GM12874 (cell line): ENCODE measurements around the gene AIG1.

ENCODE experiments used
- TF ChIP-seq, protein P1 (sequence below): IDR thresholded peaks from 2 replicates; pipeline ENCODE4 v1.5.1; 2011; ENCODE audit warnings: low read depth, mild to moderate bottlenecking, control low read depth, low read length, moderate library complexity; ENCODE audit not compliant: insufficient read depth

AIG1 gene

DNA sequence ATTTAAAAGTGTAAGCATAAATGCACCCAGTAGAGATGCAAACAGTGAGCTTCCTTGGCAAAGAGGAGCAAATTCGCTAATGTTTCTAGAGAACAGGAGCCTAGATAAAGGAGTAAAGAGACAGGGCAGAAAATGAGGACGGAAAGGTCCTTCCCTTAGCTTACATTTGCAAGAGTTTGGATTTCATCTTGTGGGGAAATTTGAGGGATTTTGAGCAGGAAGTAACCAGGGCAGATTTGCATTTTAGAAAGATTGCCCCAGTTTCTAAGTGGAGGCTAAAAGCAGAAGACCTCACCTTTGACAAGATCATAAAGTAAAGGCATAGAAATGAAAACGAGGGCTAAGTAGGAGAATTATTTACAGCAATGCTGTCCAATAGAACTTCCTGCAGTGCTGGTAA lies 309.3 kb downstream of the AIG1 start:
- TF ChIP-seq, protein P1, sequence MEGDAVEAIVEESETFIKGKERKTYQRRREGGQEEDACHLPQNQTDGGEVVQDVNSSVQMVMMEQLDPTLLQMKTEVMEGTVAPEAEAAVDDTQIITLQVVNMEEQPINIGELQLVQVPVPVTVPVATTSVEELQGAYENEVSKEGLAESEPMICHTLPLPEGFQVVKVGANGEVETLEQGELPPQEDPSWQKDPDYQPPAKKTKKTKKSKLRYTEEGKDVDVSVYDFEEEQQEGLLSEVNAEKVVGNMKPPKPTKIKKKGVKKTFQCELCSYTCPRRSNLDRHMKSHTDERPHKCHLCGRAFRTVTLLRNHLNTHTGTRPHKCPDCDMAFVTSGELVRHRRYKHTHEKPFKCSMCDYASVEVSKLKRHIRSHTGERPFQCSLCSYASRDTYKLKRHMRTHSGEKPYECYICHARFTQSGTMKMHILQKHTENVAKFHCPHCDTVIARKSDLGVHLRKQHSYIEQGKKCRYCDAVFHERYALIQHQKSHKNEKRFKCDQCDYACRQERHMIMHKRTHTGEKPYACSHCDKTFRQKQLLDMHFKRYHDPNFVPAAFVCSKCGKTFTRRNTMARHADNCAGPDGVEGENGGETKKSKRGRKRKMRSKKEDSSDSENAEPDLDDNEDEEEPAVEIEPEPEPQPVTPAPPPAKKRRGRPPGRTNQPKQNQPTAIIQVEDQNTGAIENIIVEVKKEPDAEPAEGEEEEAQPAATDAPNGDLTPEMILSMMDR: no peak

DNA sequence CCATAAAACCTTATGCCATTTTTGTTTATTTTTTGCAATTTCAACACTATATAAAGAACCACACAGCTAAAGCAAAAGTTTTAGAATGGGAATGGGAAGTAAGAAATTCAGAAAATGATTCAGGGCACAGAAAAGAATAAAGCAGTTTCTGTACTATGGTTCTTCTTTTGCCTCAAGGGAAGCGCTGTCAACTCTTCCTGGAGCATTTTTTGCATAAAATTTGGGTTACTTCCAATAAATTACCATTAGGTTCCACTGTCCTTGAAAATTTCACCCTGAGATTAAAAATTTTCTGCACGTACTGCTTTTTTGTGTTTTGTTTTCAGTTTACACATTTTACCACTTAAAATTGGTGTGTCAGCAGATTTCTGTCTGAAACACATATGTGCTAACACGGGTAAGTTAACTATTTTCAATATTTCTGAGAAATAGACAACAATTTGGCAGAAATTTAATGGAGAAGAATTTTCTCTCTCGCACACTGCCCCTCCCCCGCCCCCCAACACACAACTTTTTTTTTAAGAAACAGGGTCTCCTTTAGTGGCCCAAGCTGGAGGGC lies 310.2 kb downstream of the AIG1 start:
- TF ChIP-seq, protein P1: no peak

DNA sequence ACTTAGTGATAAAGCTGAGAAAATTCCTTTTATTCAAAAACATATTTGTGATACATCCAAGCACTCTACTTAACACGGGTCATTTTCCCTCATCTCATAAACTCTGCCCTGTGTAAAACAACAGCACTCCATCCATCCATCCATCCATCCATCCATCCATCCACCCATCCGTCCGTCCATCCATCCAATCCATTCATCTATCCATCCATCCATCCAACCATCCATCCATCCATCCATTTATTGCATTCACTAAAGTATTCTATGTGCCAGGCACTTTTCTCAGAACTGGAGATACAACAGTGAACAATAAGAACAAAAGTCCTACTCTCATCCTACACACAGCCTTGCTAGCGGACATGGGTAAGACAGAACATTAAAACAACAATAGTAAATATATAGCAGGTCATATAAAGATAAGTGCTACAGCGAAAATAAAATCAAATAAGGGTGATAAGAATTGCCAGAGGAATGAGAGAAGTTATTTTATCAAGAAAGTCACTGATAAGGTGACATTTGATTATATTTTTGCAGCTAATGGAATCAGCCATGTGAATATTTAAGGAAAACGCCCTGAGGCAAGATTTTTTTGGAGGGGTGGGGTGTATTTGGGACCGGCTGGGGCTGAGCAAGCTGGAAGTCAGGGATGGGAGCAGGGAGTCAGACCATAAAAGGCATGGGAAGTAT lies 311.7 kb downstream of the AIG1 start:
- TF ChIP-seq, protein P1: no peak

DNA sequence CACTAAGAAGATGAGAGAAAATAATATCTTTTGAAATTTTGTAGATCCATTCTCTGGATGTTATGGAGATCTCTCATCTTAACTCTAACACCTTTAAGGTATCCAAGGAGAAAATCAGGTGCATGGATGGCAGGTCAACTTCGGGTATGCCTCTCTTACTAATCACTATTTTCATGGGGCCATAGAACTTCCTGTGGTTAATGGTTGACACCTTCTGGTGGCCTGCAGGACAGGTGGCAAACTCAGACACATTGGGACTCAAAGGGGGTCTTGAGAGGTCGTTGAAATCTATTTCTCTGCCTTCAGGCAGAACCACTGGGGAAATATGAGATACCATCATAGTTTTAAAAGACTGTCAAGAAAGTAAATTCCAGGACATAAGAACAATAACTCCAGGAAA lies 313.3 kb downstream of the AIG1 start:
- TF ChIP-seq, protein P1: no peak

DNA sequence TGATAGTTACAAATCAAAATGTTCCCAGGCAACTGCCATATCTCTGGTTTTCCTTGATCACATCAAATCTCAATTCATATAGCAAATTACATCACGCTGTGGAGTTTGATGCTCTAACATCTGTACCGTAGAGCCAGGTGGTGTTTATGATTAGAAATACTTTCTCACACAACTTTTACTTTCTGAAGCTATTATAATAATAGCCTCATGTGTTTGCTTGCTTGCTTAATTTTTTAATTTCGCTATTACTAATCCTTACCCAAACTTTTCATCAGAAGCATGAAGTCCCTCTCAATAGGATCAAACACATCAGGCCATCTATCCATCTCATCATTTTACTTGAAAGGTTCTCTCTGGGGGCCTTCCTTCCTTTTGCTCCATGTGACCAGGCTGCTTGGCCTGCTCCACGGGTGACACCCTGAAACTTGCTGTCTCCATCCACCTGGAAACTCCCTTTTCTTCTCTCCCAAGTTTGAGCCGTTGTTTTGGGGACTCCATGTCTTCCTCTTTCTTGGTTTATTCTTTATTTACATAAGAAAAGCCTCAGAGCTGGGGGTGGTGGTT lies 314.4 kb downstream of the AIG1 start:
- TF ChIP-seq, protein P1: no peak

DNA sequence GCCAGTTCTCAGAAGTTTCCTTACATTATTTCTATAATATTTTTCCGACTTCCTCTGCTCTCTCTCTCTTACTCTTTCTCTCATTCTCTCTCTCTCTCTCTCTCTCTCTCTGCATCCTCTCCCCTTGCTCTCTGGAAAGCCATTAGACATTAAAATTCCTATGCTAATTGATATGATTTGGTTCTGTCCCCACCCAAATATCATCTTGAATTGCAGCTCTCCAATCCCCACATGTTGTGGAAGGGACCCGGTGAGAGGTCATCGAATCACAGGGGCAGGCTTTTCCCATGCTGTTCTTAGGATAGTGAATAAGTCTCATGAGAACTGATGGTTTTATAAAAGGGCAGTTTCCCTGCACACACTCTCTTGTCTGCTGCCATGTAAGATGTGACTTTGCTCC lies 315.7 kb downstream of the AIG1 start:
- TF ChIP-seq, protein P1: no peak

DNA sequence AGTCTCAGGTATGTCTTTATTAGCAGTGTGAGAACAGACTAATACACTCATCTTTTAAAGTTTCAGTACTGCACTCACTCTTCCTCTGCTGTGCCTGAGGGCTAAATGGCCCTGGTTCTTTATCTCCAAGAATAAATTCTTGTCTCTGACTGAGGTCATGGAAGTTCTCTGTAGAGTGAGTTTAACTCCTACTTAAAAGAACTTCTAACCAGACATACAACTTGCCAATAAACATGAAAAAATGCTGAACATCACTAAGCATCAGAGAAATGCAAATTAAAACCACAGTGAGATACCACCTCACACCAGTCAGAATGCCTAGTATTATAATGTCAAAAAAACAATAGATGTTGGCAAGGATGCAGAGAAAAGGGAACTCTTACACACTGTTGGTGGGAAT lies 316.2 kb downstream of the AIG1 start:
- TF ChIP-seq, protein P1: no peak
